NCI-H748 (cell line): ENCODE data around the gene RNF112.
A peak's percentile ranks its signal among the peaks of the same experiment; 100 is the strongest.
"Not testable (repeated sequence)": the region's sequence is repeated elsewhere in the genome, so short reads cannot be mapped to it uniquely, and the experiment has no call there.

Source experiments
- DNase-seq: peaks from one replicate; lab custom pipeline; 2025; ENCODE audit not compliant: unreplicated experiment; lab: John Stamatoyannopoulos, UW

RNF112 gene

GRCh38 chr17:19443148-19443547 lies 32.1 kb downstream of the RNF112 start:
- no peak for DNase-seq

- no peak for DNase-seq
Observed at GRCh38 chr17:19445105-19445504, 34.1 kb downstream of the RNF112 start.

- DNase-seq = not testable (repeated sequence)
Observed at GRCh38 chr17:19446577-19446976, 35.5 kb downstream of the RNF112 start.

GRCh38 chr17:19447085-19447583 lies 36.1 kb downstream of the RNF112 start:
- DNase-seq = peak; percentile 75

DNA sequence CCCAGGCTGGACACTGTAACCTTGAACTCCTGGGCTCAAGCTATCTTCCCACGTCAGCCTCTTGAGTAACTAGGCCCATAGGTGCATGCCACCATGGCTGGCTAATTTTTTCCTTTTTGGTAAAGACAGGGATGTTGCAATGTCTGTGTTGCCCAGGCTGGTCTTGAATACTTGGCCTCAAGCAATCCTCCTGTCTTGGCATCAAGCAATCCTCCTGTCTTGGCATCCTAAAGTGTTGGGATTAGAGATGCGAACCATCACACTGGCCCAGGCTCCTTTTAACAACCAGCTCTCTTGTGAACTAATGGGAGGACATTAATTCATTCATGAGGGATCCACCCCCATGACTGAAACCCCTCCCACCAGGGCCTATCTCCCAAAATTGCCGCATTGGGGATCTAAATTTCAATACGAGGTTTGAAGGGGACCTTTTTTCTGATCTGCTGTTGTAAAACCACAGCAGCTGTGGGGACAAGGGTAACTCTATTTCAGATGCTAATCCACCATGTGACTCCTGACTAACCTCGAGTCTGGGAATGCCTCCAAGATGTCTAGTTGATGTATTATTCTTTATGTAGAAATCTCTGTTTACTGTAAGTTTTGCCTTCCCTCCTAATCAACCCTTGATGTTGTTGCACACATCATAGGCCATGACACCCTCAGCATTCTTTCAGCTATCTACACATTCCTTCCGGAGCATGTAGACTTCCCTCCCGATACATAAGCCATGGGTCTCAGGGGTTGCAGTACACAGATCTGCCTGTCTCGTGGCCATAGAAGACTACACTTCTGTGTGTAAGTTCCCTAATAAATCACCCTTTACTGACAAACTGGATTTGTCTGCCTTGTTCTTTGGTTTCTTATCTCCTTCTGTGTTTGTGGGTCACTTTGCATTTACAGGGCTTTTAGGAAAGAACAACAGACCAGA lies 37.6 kb downstream of the RNF112 start:
- DNase-seq = no peak

DNA sequence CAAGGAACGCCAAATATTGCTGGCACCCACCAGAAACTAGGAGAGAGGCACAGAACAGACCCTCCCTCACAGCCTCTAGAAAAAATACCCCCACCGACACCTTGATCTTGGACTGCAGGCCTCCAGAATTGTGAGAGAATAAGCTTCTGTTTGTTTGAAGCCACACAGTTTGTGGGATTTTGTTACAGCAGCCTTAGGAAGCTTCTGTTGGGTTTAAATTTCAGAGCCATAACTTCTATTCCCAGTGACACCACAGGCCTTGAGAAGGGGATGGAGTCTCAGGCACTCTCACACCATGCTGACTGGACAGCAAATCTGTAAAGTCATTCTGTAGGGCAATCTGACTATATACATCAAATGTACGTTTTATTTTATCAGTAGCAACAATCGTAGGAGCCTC lies 38.6 kb downstream of the RNF112 start:
- no peak for DNase-seq

DNA sequence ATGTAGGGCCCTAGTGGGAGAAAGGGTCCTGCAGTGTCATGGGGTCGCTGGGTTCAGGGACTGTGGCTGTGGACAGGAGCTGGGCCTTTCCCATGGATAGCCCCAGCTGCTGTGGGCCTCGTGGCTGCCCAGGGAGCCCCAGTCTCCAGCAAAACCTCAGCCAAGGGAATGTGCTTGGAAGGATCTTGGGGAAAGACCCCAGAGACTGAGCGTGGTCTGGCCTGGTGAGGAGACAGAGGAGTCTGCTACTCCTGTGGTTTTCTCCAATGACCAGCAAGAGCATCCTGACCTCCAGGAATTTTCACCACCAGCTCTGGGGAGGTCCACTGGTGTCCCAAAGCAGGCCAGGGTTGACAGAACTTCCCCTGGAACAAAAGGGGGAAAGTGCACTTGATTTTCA lies 42.3 kb downstream of the RNF112 start:
- no peak for DNase-seq

DNA sequence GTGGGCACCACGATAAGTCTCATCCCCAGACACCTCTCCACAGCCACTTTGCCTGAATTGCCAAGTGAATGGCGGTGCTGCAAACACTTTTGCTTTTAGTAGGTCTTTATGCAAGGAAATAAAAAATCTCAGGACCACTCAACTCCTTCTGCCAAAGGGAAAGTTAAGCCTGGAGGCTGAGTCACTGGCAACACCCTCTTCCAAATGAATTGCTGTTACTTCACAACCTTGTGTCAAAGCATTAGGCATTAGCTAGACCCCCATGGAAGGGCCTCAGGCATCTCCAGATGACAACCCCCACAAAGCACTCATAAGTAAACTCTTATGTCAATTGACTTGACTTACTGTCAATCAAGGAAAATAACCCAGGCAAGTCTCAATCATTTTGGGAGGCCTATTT lies 43.0 kb downstream of the RNF112 start:
- no peak for DNase-seq

- DNase-seq = no peak
Observed at GRCh38 chr17:19456016-19456927, 45.2 kb downstream of the RNF112 start.

DNA sequence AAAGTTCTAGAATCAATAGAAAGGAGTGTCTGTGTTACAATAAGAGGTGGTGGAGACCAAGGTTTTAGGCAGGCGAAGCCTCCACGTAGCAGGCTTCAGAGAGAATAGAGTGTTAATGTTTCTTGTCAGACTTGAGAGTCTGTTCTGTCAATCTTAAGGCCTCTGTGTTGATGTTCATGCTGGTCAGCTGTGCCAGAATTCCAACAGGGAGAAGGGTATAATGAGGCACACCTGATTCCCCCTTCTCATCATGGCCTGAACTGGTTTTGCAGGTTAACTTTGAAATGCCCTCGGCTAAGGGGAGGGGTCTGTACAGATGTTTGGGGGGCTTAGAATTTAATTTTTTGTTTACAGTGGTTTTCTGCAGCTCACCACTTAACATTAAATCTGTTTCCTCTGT lies 46.0 kb downstream of the RNF112 start:
- no peak for DNase-seq

DNA sequence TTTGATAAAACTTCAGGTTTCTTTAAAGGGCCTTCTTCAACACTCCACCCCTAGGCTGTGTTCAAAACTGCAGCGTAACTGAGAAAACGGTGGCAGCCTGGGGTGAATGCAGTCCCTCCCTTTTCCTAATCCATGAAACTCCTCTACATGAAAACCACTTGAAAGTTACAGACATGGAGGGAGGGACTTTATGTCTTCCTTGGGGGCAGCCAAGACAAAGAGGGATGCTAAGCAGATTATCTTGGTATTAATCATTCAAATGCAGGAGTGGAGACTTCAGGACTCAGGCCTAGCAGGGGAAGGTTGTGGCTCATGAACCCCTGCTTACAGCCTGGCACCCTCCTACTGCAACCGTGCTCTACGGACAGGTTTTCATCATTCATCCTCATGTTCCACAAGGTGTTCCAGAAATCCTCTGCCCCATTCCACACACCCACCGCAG lies 46.8 kb downstream of the RNF112 start:
- no peak for DNase-seq

- DNase-seq = not testable (repeated sequence)
Observed at GRCh38 chr17:19458481-19458880, 47.4 kb downstream of the RNF112 start.

- not testable (repeated sequence) for DNase-seq
Observed at GRCh38 chr17:19459018-19459655, 48.1 kb downstream of the RNF112 start.

DNA sequence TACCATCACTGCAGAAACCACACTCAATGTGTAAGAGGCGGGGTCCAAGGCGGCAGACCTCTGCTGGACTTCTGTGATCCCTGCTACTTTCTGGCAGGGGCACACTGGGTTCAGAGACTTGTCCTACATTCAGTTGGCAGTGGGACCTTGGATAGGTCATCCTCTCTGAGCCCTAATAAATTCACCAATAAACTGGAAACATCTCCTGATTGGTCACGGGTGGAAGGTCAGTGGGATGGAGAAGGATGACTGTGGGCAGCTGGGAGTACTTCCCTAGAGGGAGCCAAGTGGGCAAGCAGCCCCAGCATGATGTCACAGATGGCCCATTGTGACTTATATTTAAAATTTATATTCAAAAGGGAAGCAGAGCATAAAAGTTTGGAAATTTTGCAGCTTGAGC lies 49.7 kb downstream of the RNF112 start:
- no peak for DNase-seq

DNA sequence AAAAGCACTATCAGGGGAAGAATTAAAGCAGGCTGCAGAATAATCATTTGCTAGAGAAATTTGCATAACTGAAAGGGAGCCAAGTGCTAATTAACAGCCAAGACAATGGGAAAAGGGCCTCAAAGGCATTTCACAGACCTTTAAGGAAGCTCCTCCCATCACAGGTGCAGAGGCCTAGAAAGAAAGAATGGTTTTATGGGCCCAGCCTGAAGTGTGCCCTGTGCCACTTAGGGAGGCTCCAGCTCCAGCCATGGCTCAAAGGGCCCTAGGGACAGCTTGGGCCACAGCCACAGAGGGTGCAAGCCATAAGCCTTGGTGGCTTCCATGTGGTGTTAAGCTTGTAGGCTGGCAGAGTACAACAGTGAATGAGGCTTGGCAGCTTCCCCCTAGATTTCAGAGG lies 50.1 kb downstream of the RNF112 start:
- peak; percentile 49 for DNase-seq

DNA sequence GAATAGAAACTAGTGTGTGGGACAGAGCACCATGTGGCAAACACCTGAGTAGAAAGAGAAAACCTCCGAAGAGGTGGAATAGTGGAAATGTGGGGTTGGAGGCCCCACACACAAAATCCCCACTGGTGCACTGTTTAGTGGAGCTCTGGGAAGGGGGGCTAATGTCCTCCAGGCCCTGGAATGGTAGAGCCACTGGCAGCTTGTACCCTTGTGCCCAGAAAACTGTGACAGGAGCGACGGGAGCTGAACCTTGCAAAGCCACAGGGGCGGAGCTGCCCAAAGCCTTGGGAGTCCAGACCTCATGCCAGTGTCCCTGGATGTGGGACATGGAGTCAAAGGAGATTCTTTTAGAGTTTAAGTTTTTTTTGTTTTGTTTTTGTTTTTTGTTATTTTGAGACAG lies 50.6 kb downstream of the RNF112 start:
- DNase-seq = no peak

DNA sequence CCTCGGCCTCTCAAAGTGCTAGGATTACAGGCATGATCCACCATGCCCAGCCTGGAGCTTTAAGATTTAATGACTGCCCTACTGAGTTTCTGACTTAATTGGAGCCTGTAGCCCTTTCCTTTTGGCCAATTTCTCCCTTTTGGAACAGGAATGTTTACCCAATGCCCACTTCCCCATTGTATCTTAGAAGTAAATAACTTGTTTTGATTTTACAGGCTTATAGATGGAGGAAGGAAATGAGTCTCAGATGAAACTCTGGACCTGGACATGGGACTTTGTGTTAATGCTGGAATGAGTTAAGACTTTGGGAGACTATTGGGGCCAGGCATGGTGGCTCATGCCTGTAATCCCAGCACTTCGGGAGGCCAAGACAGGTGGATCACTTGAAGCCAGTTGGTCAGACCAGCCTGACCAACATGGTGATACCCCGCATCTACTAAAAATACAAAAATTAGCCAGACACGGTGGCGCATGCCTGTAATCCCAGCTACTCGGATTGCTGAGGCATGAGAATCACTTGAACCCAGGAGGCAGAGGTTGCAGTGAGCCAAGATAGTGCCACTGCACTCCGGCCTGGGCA lies 51.5 kb downstream of the RNF112 start:
- not testable (repeated sequence) for DNase-seq

DNA sequence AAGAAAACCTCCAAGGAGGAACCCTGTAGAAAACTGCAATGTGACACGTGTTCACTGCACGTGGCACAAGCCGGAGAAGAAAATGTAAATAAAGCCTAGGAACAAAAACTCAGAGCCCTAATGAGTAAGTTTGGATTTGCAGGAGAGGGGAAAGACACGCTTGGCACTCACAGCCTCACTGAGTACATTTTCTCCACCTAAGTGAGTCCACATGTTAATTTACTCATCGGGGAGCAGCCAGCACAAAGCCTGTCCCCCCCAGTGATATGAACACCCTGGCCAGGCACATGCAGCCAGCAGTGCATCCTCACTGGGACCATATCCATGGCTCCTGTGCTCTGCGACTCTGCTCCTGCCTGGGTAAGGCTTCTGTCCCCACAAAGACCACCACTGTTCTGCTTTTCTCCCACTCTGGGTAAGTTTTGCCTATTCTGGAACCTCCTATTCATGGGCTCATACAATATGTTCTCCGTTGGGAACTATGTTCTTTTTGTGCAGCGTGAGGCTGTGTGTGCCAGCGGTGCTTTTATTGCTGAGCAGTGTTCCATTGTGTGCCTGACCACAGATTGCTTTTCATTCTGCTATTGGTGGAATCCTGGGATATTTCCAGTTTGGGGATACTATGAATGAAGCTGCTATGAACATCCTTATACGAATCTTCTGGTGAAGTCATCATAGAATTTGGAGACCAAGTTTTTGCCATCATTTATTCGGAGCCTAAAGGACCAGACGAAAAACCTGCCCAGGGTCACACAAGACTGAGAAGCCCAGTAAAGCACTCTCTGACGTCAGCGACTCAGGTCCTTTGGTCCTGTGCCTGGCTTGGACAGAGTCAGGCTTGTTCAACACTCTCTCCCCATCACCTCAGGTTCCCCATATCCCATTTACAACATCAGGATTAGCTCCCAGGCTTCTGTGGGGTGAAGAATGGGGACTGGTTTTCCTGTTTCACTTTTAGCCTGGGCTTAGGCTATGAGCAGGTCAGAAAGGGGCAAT lies 53.3 kb downstream of the RNF112 start:
- no peak for DNase-seq
